Neural crest cell (in vitro differentiated cells): ENCODE measurements around the gene MICU1. TPM values are rescaled to one million over a fixed set of nuclear protein-coding genes. Genes with fewer than 3 reads are reported as not detected.

Experiments
- DNase-seq: peaks from one replicate; pipeline ENCODE4 v3.0.0; 2021; ENCODE audit warnings: low read depth, mixed read lengths, low spot score
- H3K27ac Mint-ChIP-seq: one replicate; pipeline ENCODE4 v1.8.0; 2021; ENCODE audit warnings: mild to moderate bottlenecking, mixed read lengths; ENCODE audit not compliant: unreplicated experiment
- H3K27me3 Mint-ChIP-seq: 2 replicates; pipeline ENCODE4 v1.8.0; 2021; ENCODE audit warnings: low read depth, mild to moderate bottlenecking, mixed read lengths
- H3K36me3 Mint-ChIP-seq: 2 replicates; pipeline ENCODE4 v1.8.0; 2021; ENCODE audit warnings: low read depth, mild to moderate bottlenecking, mixed read lengths
- H3K4me1 Mint-ChIP-seq: 2 replicates; pipeline ENCODE4 v1.8.0; 2021; ENCODE audit warnings: mixed read lengths
- H3K4me3 Mint-ChIP-seq: one replicate; pipeline ENCODE4 v1.8.0; 2021; ENCODE audit warnings: mild to moderate bottlenecking, mixed read lengths
- H3K9me3 Mint-ChIP-seq: 2 replicates; pipeline ENCODE4 v1.8.0; 2021; ENCODE audit warnings: mixed read lengths
- total RNA-seq: library from RNA; stranded (reverse); gene quantifications from 2 replicates; pipeline ENCODE4 v1.2.1, GENCODE V29; 2021
- TF ChIP-seq, protein P1 (sequence below): fragments of 200-600 bp; sonication (generic); conservative IDR thresholded peaks from 2 replicates; pipeline ENCODE4 v1.5.0; 2021; ENCODE audit warnings: antibody characterized with exemption, mild to moderate bottlenecking

Gene MICU1
- total RNA-seq, 1 donor from 2014 or later: 34.1 TPM

GRCh38 chr10:72626444-72626754 is 520 bp upstream of the MICU1 start:
- H3K27me3 Mint-ChIP-seq: no peaks in the 10 kb centered on the region
- H3K4me1 Mint-ChIP-seq: peaks cover 25% of the 10 kb centered on the region
- no peaks in the 10 kb centered on the region for H3K36me3 Mint-ChIP-seq
- TF ChIP-seq, protein P1, sequence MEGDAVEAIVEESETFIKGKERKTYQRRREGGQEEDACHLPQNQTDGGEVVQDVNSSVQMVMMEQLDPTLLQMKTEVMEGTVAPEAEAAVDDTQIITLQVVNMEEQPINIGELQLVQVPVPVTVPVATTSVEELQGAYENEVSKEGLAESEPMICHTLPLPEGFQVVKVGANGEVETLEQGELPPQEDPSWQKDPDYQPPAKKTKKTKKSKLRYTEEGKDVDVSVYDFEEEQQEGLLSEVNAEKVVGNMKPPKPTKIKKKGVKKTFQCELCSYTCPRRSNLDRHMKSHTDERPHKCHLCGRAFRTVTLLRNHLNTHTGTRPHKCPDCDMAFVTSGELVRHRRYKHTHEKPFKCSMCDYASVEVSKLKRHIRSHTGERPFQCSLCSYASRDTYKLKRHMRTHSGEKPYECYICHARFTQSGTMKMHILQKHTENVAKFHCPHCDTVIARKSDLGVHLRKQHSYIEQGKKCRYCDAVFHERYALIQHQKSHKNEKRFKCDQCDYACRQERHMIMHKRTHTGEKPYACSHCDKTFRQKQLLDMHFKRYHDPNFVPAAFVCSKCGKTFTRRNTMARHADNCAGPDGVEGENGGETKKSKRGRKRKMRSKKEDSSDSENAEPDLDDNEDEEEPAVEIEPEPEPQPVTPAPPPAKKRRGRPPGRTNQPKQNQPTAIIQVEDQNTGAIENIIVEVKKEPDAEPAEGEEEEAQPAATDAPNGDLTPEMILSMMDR: peak; percentile 11
- peak overlapping the region; percentile 93 for H3K27ac Mint-ChIP-seq
- no peak for DNase-seq
- H3K4me3 Mint-ChIP-seq: peak overlapping the region; percentile 99
- H3K9me3 Mint-ChIP-seq: no peaks in the 10 kb centered on the region

DNA sequence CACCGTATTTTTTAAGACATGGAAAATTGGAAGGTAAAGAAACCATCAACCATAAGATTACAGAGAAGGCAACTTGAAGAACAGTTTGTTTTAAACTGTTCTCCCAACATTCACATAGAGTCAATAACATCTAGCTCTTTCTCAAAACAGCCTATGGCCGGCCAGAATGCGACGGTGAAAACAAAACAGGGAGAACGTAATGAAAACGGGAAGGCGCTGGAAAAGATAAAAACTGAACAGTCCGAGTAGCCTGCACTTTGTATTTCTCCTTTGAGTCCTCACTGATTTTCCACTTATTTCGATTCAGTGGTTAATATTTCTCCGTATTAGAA is 637 bp downstream of the MICU1 start:
- Mint-ChIP-seq H3K4me1 (peaks cover 25% of the 10 kb centered on the region), H3K27ac (peak overlapping the region; percentile 99), H3K4me3 (peak overlapping the region; percentile 99), H3K36me3 (no peaks in the 10 kb centered on the region), H3K27me3 (no peaks in the 10 kb centered on the region), H3K9me3 (no peaks in the 10 kb centered on the region)
- TF ChIP-seq, protein P1: no peak
- no peak for DNase-seq

GRCh38 chr10:72622271-72622670 is 3.6 kb downstream of the MICU1 start:
- no peak for DNase-seq
- no peak overlapping the region for H3K27ac Mint-ChIP-seq
- H3K4me3 Mint-ChIP-seq: no peak overlapping the region
- H3K9me3 Mint-ChIP-seq: no peaks in the 10 kb centered on the region
- TF ChIP-seq, protein P1: no peak
- no peaks in the 10 kb centered on the region for H3K27me3 Mint-ChIP-seq
- H3K36me3 Mint-ChIP-seq: no peaks in the 10 kb centered on the region
- peaks cover 22% of the 10 kb centered on the region for H3K4me1 Mint-ChIP-seq

- Mint-ChIP-seq H3K27me3 (no peaks in the 10 kb centered on the region), H3K36me3 (peaks cover 3% of the 10 kb centered on the region), H3K27ac (no peak overlapping the region), H3K9me3 (peaks cover 3% of the 10 kb centered on the region), H3K4me1 (peaks cover under 1% of the 10 kb centered on the region), H3K4me3 (no peak overlapping the region)
- no peak for DNase-seq
- TF ChIP-seq, protein P1: no peak
Observed at GRCh38 chr10:72616716-72617115, 9.2 kb downstream of the MICU1 start.

DNA sequence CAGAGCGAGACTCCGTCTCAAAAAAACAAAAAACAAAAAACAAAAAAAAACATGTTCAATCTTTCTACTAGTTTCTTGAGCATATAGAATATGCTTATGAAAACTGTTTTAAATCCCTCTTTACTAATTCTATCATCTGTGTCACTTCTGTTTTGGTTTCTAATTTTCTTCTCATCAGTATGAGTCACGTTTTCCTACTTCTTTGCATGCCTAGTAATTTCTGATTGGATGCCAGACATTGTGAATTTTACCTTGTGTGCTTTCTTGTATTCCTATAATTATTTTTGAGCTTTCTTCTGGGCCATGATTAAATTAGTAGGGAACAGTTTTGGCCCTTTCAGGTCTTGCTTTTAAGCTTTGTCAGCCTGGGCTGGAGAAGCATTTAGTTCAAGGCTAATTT is 9.9 kb downstream of the MICU1 start:
- Mint-ChIP-seq H3K27me3 (no peaks in the 10 kb centered on the region), H3K36me3 (peaks cover 3% of the 10 kb centered on the region), H3K27ac (no peak overlapping the region), H3K9me3 (peaks cover 3% of the 10 kb centered on the region), H3K4me3 (no peak overlapping the region), H3K4me1 (peaks cover 4% of the 10 kb centered on the region)
- DNase-seq: no peak
- TF ChIP-seq, protein P1: no peak

DNA sequence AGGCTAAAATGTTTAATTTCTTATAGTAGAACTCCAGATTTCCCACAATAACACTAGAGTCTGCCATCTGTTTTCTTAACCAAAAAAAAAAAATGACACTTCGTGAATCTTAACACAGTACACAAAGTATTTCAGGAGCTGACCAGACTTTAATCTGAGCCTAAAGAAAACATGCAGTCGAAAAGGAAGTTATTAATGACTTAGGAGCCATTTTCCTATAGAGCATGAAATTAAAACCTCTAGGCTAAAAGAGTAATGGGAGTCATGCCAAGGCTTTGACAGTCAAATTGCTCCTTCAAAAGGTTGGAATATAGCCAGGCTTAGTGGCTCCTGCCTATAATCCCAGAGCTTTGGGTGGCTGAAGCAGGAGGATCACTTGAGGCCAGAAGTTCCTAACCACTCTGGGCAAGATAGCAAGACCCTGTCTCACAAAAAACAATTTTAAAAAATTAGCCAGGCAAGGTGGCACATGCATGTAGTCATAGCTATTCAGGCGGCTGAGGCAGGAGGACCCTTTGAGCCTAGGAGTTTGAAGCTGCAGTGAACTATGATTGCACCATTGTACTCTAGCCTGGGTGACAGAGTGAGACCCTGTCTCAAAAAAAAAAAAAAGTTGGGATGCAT is 13.6 kb downstream of the MICU1 start:
- peaks cover 8% of the 10 kb centered on the region for H3K36me3 Mint-ChIP-seq
- TF ChIP-seq, protein P1: no peak
- no peak for DNase-seq
- peaks cover 4% of the 10 kb centered on the region for H3K4me1 Mint-ChIP-seq
- H3K27ac Mint-ChIP-seq: no peak overlapping the region
- H3K27me3 Mint-ChIP-seq: no peaks in the 10 kb centered on the region
- H3K4me3 Mint-ChIP-seq: no peak overlapping the region
- H3K9me3 Mint-ChIP-seq: peaks cover 7% of the 10 kb centered on the region
